Measurements from ENCODE around the gene MAGI2.

- TF ChIP-seq CTCF (IDR thresholded peaks at IDR 0.05; ENCODE audit: borderline replicate concordance, extremely low read depth, low read length, poor library complexity, severe bottlenecking) (no peak), EZH2 (IDR thresholded peaks at IDR 0.05; ENCODE audit: borderline replicate concordance, low read depth, low read length, severe bottlenecking) (no peak)
These were observed 590.2 kb downstream of the MAGI2 start for GRCh38 chr7:78863281-78863680.

All from DND-41 (cell line).